ENCODE data around the gene HMCN1.
"Not testable (repeated sequence)": the region's sequence is repeated elsewhere in the genome, so short reads cannot be mapped to it uniquely, and the experiment has no call there.

Gene HMCN1

GRCh38 chr1:186164773-186165172, 430.6 kb downstream of the HMCN1 start:
- Histone ChIP-seq H3K9ac (ENCODE audit: low read length in 2 of 2) (no peak overlapping the region), H3K9me3 (ENCODE audit: control insufficient read depth in 2 of 2, low read length in 2 of 2) (no peaks in the 10 kb centered on the region), H3K27ac (ENCODE audit: low read length) (no peak overlapping the region), H3K4me3 (ENCODE audit: low read length in 2 of 2) (no peak overlapping the region), H3K36me3 (ENCODE audit: control insufficient read depth in 2 of 2, insufficient read depth in 2 of 2, low read length in 2 of 2) (no peaks in the 10 kb centered on the region), H3K4me1 (ENCODE audit: control insufficient read depth, insufficient read depth, low read length) (no peaks in the 10 kb centered on the region), H3K27me3 (ENCODE audit: control insufficient read depth in 1 of 2, insufficient read depth in 2 of 2, low read length in 2 of 2) (no peaks in the 10 kb centered on the region)

- H3K4me1 ChIP-seq (ENCODE audit: control insufficient read depth, insufficient read depth, low read length): no peaks in the 10 kb centered on the region
- H3K27me3 ChIP-seq (ENCODE audit: control insufficient read depth in 1 of 2, insufficient read depth in 2 of 2, low read length in 2 of 2): no peaks in the 10 kb centered on the region
- no peaks in the 10 kb centered on the region for H3K9me3 ChIP-seq (ENCODE audit: control insufficient read depth in 2 of 2, low read length in 2 of 2)
- H3K4me3 ChIP-seq (ENCODE audit: low read length in 2 of 2): no peak overlapping the region
- H3K27ac ChIP-seq (ENCODE audit: low read length): no peak overlapping the region
- H3K36me3 ChIP-seq (ENCODE audit: control insufficient read depth in 2 of 2, insufficient read depth in 2 of 2, low read length in 2 of 2): no peaks in the 10 kb centered on the region
- H3K9ac ChIP-seq (ENCODE audit: low read length in 2 of 2): no peak overlapping the region
Measured at GRCh38 chr1:186165303-186165702, 431.1 kb downstream of the HMCN1 start.

- no peaks in the 10 kb centered on the region for H3K36me3 ChIP-seq (ENCODE audit: control insufficient read depth in 2 of 2, insufficient read depth in 2 of 2, low read length in 2 of 2)
- H3K4me3 ChIP-seq (ENCODE audit: low read length in 2 of 2): no peak overlapping the region
- no peaks in the 10 kb centered on the region for H3K27me3 ChIP-seq (ENCODE audit: control insufficient read depth in 1 of 2, insufficient read depth in 2 of 2, low read length in 2 of 2)
- no peak overlapping the region for H3K9ac ChIP-seq (ENCODE audit: low read length in 2 of 2)
- no peaks in the 10 kb centered on the region for H3K4me1 ChIP-seq (ENCODE audit: control insufficient read depth, insufficient read depth, low read length)
- H3K9me3 ChIP-seq (ENCODE audit: control insufficient read depth in 2 of 2, low read length in 2 of 2): no peaks in the 10 kb centered on the region
- no peak overlapping the region for H3K27ac ChIP-seq (ENCODE audit: low read length)
Measured at GRCh38 chr1:186167096-186167668, 433.0 kb downstream of the HMCN1 start.

GRCh38 chr1:186175588-186175987, 441.4 kb downstream of the HMCN1 start:
- no peak overlapping the region for H3K4me3 ChIP-seq (ENCODE audit: low read length in 2 of 2)
- no peak overlapping the region for H3K27ac ChIP-seq (ENCODE audit: low read length)
- H3K4me1 ChIP-seq (ENCODE audit: control insufficient read depth, insufficient read depth, low read length): no peaks in the 10 kb centered on the region
- no peaks in the 10 kb centered on the region for H3K9me3 ChIP-seq (ENCODE audit: control insufficient read depth in 2 of 2, low read length in 2 of 2)
- H3K9ac ChIP-seq (ENCODE audit: low read length in 2 of 2): no peak overlapping the region
- no peaks in the 10 kb centered on the region for H3K36me3 ChIP-seq (ENCODE audit: control insufficient read depth in 2 of 2, insufficient read depth in 2 of 2, low read length in 2 of 2)
- H3K27me3 ChIP-seq (ENCODE audit: control insufficient read depth in 1 of 2, insufficient read depth in 2 of 2, low read length in 2 of 2): no peaks in the 10 kb centered on the region

GRCh38 chr1:186178426-186179043, 444.3 kb downstream of the HMCN1 start:
- H3K4me3 ChIP-seq (ENCODE audit: low read length in 2 of 2): no peak overlapping the region
- no peak overlapping the region for H3K27ac ChIP-seq (ENCODE audit: low read length)

GRCh38 chr1:186179231-186179630, 445.0 kb downstream of the HMCN1 start:
- no peak overlapping the region for H3K9ac ChIP-seq (ENCODE audit: low read length in 2 of 2)
- H3K4me3 ChIP-seq (ENCODE audit: low read length in 2 of 2): no peak overlapping the region
- H3K4me1 ChIP-seq (ENCODE audit: control insufficient read depth, insufficient read depth, low read length): no peaks in the 10 kb centered on the region
- H3K27me3 ChIP-seq (ENCODE audit: control insufficient read depth in 1 of 2, insufficient read depth in 2 of 2, low read length in 2 of 2): no peaks in the 10 kb centered on the region
- H3K9me3 ChIP-seq (ENCODE audit: control insufficient read depth in 2 of 2, low read length in 2 of 2): no peaks in the 10 kb centered on the region
- H3K27ac ChIP-seq (ENCODE audit: low read length): no peak overlapping the region
- H3K36me3 ChIP-seq (ENCODE audit: control insufficient read depth in 2 of 2, insufficient read depth in 2 of 2, low read length in 2 of 2): no peaks in the 10 kb centered on the region

More at GRCh38 chr1:186178426-186179043, 444.3 kb downstream of the HMCN1 start:
- Histone ChIP-seq H3K4me1 (ENCODE audit: control insufficient read depth, insufficient read depth, low read length) (no peaks in the 10 kb centered on the region), H3K36me3 (ENCODE audit: control insufficient read depth in 2 of 2, insufficient read depth in 2 of 2, low read length in 2 of 2) (no peaks in the 10 kb centered on the region), H3K27me3 (ENCODE audit: control insufficient read depth in 1 of 2, insufficient read depth in 2 of 2, low read length in 2 of 2) (no peaks in the 10 kb centered on the region), H3K9me3 (ENCODE audit: control insufficient read depth in 2 of 2, low read length in 2 of 2) (no peaks in the 10 kb centered on the region), H3K9ac (ENCODE audit: low read length in 2 of 2) (no peak overlapping the region)

- H3K27ac ChIP-seq (ENCODE audit: low read length): no peak overlapping the region
- no peak overlapping the region for H3K9ac ChIP-seq (ENCODE audit: low read length in 2 of 2)
- no peak overlapping the region for H3K4me3 ChIP-seq (ENCODE audit: low read length in 2 of 2)
- H3K9me3 ChIP-seq (ENCODE audit: control insufficient read depth in 2 of 2, low read length in 2 of 2): no peaks in the 10 kb centered on the region
- no peaks in the 10 kb centered on the region for H3K36me3 ChIP-seq (ENCODE audit: control insufficient read depth in 2 of 2, insufficient read depth in 2 of 2, low read length in 2 of 2)
- H3K4me1 ChIP-seq (ENCODE audit: control insufficient read depth, insufficient read depth, low read length): no peaks in the 10 kb centered on the region
- H3K27me3 ChIP-seq (ENCODE audit: control insufficient read depth in 1 of 2, insufficient read depth in 2 of 2, low read length in 2 of 2): no peaks in the 10 kb centered on the region
Measured at GRCh38 chr1:186183219-186183618, 449.0 kb downstream of the HMCN1 start.

- Histone ChIP-seq H3K27ac (ENCODE audit: low read length) (no peak overlapping the region), H3K4me1 (ENCODE audit: control insufficient read depth, insufficient read depth, low read length) (no peaks in the 10 kb centered on the region), H3K27me3 (ENCODE audit: control insufficient read depth in 1 of 2, insufficient read depth in 2 of 2, low read length in 2 of 2) (no peaks in the 10 kb centered on the region), H3K4me3 (ENCODE audit: low read length in 2 of 2) (no peak overlapping the region), H3K9ac (ENCODE audit: low read length in 2 of 2) (no peak overlapping the region), H3K36me3 (ENCODE audit: control insufficient read depth in 2 of 2, insufficient read depth in 2 of 2, low read length in 2 of 2) (no peaks in the 10 kb centered on the region), H3K9me3 (ENCODE audit: control insufficient read depth in 2 of 2, low read length in 2 of 2) (no peaks in the 10 kb centered on the region)
Measured at GRCh38 chr1:186183970-186184628, 449.9 kb downstream of the HMCN1 start.

GRCh38 chr1:186186251-186186650, 452.1 kb downstream of the HMCN1 start:
- H3K36me3 ChIP-seq (ENCODE audit: control insufficient read depth in 2 of 2, insufficient read depth in 2 of 2, low read length in 2 of 2); H3K9ac ChIP-seq (ENCODE audit: low read length in 2 of 2); H3K4me3 ChIP-seq (ENCODE audit: low read length in 2 of 2); H3K9me3 ChIP-seq (ENCODE audit: control insufficient read depth in 2 of 2, low read length in 2 of 2); H3K4me1 ChIP-seq (ENCODE audit: control insufficient read depth, insufficient read depth, low read length); H3K27me3 ChIP-seq (ENCODE audit: control insufficient read depth in 1 of 2, insufficient read depth in 2 of 2, low read length in 2 of 2); H3K27ac ChIP-seq (ENCODE audit: low read length): not testable (repeated sequence)

GRCh38 chr1:186187601-186188000, 453.4 kb downstream of the HMCN1 start:
- Histone ChIP-seq H3K9me3 (ENCODE audit: control insufficient read depth in 2 of 2, low read length in 2 of 2) (no peaks in the 10 kb centered on the region), H3K36me3 (ENCODE audit: control insufficient read depth in 2 of 2, insufficient read depth in 2 of 2, low read length in 2 of 2) (no peaks in the 10 kb centered on the region), H3K27ac (ENCODE audit: low read length) (no peak overlapping the region), H3K9ac (ENCODE audit: low read length in 2 of 2) (no peak overlapping the region), H3K4me3 (ENCODE audit: low read length in 2 of 2) (no peak overlapping the region), H3K4me1 (ENCODE audit: control insufficient read depth, insufficient read depth, low read length) (no peaks in the 10 kb centered on the region), H3K27me3 (ENCODE audit: control insufficient read depth in 1 of 2, insufficient read depth in 2 of 2, low read length in 2 of 2) (no peaks in the 10 kb centered on the region)

GRCh38 chr1:186188004-186188539, 453.9 kb downstream of the HMCN1 start:
- H3K9me3 ChIP-seq (ENCODE audit: control insufficient read depth in 2 of 2, low read length in 2 of 2): no peaks in the 10 kb centered on the region
- H3K4me3 ChIP-seq (ENCODE audit: low read length in 2 of 2): no peak overlapping the region
- no peaks in the 10 kb centered on the region for H3K4me1 ChIP-seq (ENCODE audit: control insufficient read depth, insufficient read depth, low read length)
- no peak overlapping the region for H3K9ac ChIP-seq (ENCODE audit: low read length in 2 of 2)
- no peak overlapping the region for H3K27ac ChIP-seq (ENCODE audit: low read length)
- no peaks in the 10 kb centered on the region for H3K36me3 ChIP-seq (ENCODE audit: control insufficient read depth in 2 of 2, insufficient read depth in 2 of 2, low read length in 2 of 2)
- no peaks in the 10 kb centered on the region for H3K27me3 ChIP-seq (ENCODE audit: control insufficient read depth in 1 of 2, insufficient read depth in 2 of 2, low read length in 2 of 2)

Data from stomach smooth muscle (tissue), 2 donors.